HEK293 (cell line): Measurements from ENCODE around the gene POFUT2.

Experiments used
- CTCF ChIA-PET: fragments of 350-600 bp; formaldehyde crosslinking; extraction: SDS; loops from one replicate; lab custom pipeline; 2021; ENCODE audit warnings: antibody characterized with exemption; lab: Yijun Ruan, JAX
- POLR2A ChIA-PET: fragments of 300-600 bp; formaldehyde crosslinking; extraction: SDS; loops from one replicate; lab custom pipeline; 2020; ENCODE audit warnings: antibody characterized with exemption, inconsistent platforms; lab: Yijun Ruan, JAX
- H3K27ac ChIP-seq: fragments of 200-500 bp; sonication (Bioruptor generic); 2 replicates; pipeline ENCODE4 v1.5.1; 2014; ENCODE audit warnings: low read depth, low read length, control low read depth, inconsistent platforms; ENCODE audit errors: extremely low read depth
- H3K36me3 ChIP-seq, 2 experiments: fragments of 200-500 bp in 1 of 2; sonication (Bioruptor generic) in 1 of 2; 1 replicate in 1 of 2; 2 replicates in 1 of 2; pipeline ENCODE4 v1.5.1; 2014 to 2017; ENCODE audit warnings: inconsistent platforms in 2 of 2, low read length in 2 of 2; ENCODE audit not compliant: control insufficient read depth in 2 of 2, insufficient read depth in 1 of 2
- H3K4me1 ChIP-seq: fragments of 200-500 bp; sonication (Bioruptor generic); 2 replicates; pipeline ENCODE4 v1.5.1; 2014; ENCODE audit warnings: mild to moderate bottlenecking, low read length, inconsistent platforms; ENCODE audit not compliant: control insufficient read depth, insufficient read depth
- H3K4me3 ChIP-seq: 2 replicates; pipeline ENCODE4 v1.5.1; 2011; ENCODE audit warnings: low read depth, mild to moderate bottlenecking, control low read depth, low read length, moderate library complexity
- H3K9me3 ChIP-seq: fragments of 200-500 bp; sonication (Bioruptor generic); 2 replicates; pipeline ENCODE4 v1.5.1; 2014; ENCODE audit warnings: low read depth, low read length, inconsistent platforms; ENCODE audit not compliant: control insufficient read depth, insufficient read depth
- GLI4 ChIP-seq: fragments of 450-650 bp; formaldehyde crosslinking; IDR thresholded peaks from 2 replicates; pipeline ENCODE4 v1.5.1; 2016; ENCODE audit warnings: missing biosample characterization, missing genetic modification characterization
- REPIN1 ChIP-seq: fragments of 450-650 bp; formaldehyde crosslinking; IDR thresholded peaks from 2 replicates; pipeline ENCODE4 v1.5.1; 2017; ENCODE audit warnings: missing biosample characterization, missing genetic modification characterization, low read depth
- TRIM28 ChIP-seq: IDR thresholded peaks from 2 replicates; pipeline ENCODE4 v1.6.1; 2011; ENCODE audit warnings: low read length, control low read depth, borderline replicate concordance
- ZBTB8A ChIP-seq: fragments of 450-650 bp; formaldehyde crosslinking; IDR thresholded peaks from 2 replicates; pipeline ENCODE4 v1.5.1; 2016; ENCODE audit warnings: missing biosample characterization, missing genetic modification characterization
- ZFHX2 ChIP-seq: fragments of 450-650 bp; formaldehyde crosslinking; conservative IDR thresholded peaks from 2 replicates; pipeline ENCODE4 v1.5.1; 2016; ENCODE audit warnings: missing biosample characterization, missing genetic modification characterization
- ZNF202 ChIP-seq: fragments of 450-650 bp; formaldehyde crosslinking; IDR thresholded peaks from 2 replicates; pipeline ENCODE4 v1.5.1; 2016; ENCODE audit warnings: missing biosample characterization, missing genetic modification characterization, borderline replicate concordance
- ZNF324 ChIP-seq: fragments of 450-650 bp; formaldehyde crosslinking; IDR thresholded peaks from 2 replicates; pipeline ENCODE4 v1.5.1; 2016; ENCODE audit warnings: missing biosample characterization, missing genetic modification characterization
- ZNF335 ChIP-seq: fragments of 450-650 bp; formaldehyde crosslinking; conservative IDR thresholded peaks from 2 replicates; pipeline ENCODE4 v1.5.1; 2016; ENCODE audit warnings: missing biosample characterization, missing genetic modification characterization
- ZNF341 ChIP-seq: fragments of 450-650 bp; formaldehyde crosslinking; IDR thresholded peaks from 2 replicates; pipeline ENCODE4; 2016; ENCODE audit warnings: low read depth, missing biosample characterization, missing genetic modification characterization
- ZNF596 ChIP-seq: fragments of 450-650 bp; IDR thresholded peaks from 2 replicates; pipeline ENCODE4 v1.5.0; 2018; ENCODE audit warnings: missing biosample characterization, mild to moderate bottlenecking, missing genetic modification characterization, moderate library complexity
- ZNF623 ChIP-seq: fragments of 450-650 bp; formaldehyde crosslinking; IDR thresholded peaks from 2 replicates; pipeline ENCODE4 v1.5.1; 2016; ENCODE audit warnings: missing biosample characterization, missing genetic modification characterization
- ZNF785 ChIP-seq: fragments of 450-650 bp; formaldehyde crosslinking; IDR thresholded peaks from 2 replicates; pipeline ENCODE4 v1.5.1; 2016; ENCODE audit warnings: missing biosample characterization, missing genetic modification characterization
- ZNF830 ChIP-seq: fragments of 450-650 bp; IDR thresholded peaks from 2 replicates; pipeline ENCODE4 v1.5.0; 2018; ENCODE audit warnings: missing biosample characterization, missing genetic modification characterization, low read depth, mild to moderate bottlenecking, moderate library complexity
- TF ChIP-seq, protein P1 (sequence below): fragments of 450-650 bp; formaldehyde crosslinking; IDR thresholded peaks from 2 replicates; pipeline ENCODE4 v1.5.1; 2016; ENCODE audit warnings: missing biosample characterization, missing genetic modification characterization, borderline replicate concordance
- TF ChIP-seq, protein P2 (sequence below): fragments of 450-650 bp; formaldehyde crosslinking; IDR thresholded peaks from 2 replicates; pipeline ENCODE4 v1.5.1; 2016; ENCODE audit warnings: missing biosample characterization, missing genetic modification characterization, low read depth
- TF ChIP-seq, protein P3 (sequence below): fragments of 450-650 bp; formaldehyde crosslinking; IDR thresholded peaks from 2 replicates; pipeline ENCODE4 v1.5.0; 2017; ENCODE audit warnings: missing biosample characterization, missing genetic modification characterization, borderline replicate concordance
- TF ChIP-seq, protein P4 (sequence below): fragments of 450-650 bp; formaldehyde crosslinking; IDR thresholded peaks from 2 replicates; pipeline ENCODE4 v1.5.1; 2016; ENCODE audit warnings: missing biosample characterization, missing genetic modification characterization
- TF ChIP-seq, protein P5 (sequence below): fragments of 450-650 bp; formaldehyde crosslinking; IDR thresholded peaks from 2 replicates; pipeline ENCODE4 v1.5.1; 2016; ENCODE audit warnings: missing biosample characterization, missing genetic modification characterization, borderline replicate concordance
- TF ChIP-seq, protein P6 (sequence below): fragments of 450-650 bp; formaldehyde crosslinking; IDR thresholded peaks from 2 replicates; pipeline ENCODE4 v1.5.1; 2016; ENCODE audit warnings: missing biosample characterization, missing genetic modification characterization
- TF ChIP-seq, protein P7 (sequence below): fragments of 450-650 bp; formaldehyde crosslinking; IDR thresholded peaks from 2 replicates; pipeline ENCODE4 v1.5.1; 2017; ENCODE audit warnings: missing biosample characterization, missing genetic modification characterization

The POFUT2 gene

DNA sequence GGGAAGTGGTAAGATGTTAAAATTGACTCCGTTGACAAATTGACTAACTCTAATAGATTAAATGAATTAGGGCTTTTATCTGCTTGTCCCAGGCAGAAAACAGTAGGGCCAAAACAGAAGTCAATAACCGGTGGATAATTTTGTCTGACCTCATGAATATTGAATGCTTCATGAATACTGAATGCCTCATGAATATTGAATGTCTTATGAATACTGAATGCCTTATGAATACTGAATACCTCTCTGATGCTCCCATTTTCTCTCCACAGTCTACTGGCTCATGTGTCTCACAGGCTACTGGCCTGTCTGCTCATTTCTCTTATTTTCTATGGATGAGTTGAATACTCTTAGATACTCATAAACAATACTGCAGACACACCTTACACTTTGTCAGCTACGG, 56.0 kb downstream of the POFUT2 start (continued):
- TF ChIP-seq, protein P1, sequence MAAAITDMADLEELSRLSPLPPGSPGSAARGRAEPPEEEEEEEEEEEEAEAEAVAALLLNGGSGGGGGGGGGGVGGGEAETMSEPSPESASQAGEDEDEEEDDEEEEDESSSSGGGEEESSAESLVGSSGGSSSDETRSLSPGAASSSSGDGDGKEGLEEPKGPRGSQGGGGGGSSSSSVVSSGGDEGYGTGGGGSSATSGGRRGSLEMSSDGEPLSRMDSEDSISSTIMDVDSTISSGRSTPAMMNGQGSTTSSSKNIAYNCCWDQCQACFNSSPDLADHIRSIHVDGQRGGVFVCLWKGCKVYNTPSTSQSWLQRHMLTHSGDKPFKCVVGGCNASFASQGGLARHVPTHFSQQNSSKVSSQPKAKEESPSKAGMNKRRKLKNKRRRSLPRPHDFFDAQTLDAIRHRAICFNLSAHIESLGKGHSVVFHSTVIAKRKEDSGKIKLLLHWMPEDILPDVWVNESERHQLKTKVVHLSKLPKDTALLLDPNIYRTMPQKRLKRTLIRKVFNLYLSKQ (tag by site-specific recombination) = no peak
- TF ChIP-seq, protein P2, sequence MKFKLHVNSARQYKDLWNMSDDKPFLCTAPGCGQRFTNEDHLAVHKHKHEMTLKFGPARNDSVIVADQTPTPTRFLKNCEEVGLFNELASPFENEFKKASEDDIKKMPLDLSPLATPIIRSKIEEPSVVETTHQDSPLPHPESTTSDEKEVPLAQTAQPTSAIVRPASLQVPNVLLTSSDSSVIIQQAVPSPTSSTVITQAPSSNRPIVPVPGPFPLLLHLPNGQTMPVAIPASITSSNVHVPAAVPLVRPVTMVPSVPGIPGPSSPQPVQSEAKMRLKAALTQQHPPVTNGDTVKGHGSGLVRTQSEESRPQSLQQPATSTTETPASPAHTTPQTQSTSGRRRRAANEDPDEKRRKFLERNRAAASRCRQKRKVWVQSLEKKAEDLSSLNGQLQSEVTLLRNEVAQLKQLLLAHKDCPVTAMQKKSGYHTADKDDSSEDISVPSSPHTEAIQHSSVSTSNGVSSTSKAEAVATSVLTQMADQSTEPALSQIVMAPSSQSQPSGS (tag by site-specific recombination) = no peak
- TF ChIP-seq, protein P3, sequence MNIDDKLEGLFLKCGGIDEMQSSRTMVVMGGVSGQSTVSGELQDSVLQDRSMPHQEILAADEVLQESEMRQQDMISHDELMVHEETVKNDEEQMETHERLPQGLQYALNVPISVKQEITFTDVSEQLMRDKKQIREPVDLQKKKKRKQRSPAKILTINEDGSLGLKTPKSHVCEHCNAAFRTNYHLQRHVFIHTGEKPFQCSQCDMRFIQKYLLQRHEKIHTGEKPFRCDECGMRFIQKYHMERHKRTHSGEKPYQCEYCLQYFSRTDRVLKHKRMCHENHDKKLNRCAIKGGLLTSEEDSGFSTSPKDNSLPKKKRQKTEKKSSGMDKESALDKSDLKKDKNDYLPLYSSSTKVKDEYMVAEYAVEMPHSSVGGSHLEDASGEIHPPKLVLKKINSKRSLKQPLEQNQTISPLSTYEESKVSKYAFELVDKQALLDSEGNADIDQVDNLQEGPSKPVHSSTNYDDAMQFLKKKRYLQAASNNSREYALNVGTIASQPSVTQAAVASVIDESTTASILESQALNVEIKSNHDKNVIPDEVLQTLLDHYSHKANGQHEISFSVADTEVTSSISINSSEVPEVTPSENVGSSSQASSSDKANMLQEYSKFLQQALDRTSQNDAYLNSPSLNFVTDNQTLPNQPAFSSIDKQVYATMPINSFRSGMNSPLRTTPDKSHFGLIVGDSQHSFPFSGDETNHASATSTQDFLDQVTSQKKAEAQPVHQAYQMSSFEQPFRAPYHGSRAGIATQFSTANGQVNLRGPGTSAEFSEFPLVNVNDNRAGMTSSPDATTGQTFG = no peak
- TF ChIP-seq, protein P4, sequence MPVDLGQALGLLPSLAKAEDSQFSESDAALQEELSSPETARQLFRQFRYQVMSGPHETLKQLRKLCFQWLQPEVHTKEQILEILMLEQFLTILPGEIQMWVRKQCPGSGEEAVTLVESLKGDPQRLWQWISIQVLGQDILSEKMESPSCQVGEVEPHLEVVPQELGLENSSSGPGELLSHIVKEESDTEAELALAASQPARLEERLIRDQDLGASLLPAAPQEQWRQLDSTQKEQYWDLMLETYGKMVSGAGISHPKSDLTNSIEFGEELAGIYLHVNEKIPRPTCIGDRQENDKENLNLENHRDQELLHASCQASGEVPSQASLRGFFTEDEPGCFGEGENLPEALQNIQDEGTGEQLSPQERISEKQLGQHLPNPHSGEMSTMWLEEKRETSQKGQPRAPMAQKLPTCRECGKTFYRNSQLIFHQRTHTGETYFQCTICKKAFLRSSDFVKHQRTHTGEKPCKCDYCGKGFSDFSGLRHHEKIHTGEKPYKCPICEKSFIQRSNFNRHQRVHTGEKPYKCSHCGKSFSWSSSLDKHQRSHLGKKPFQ (tag by site-specific recombination) = no peak
- no peak for TF ChIP-seq ZNF830 (tag by site-specific recombination)
- TF ChIP-seq ZNF324 = no peak
- no peak for TF ChIP-seq ZFHX2 (tag by site-specific recombination)
- TF ChIP-seq GLI4 (tag by site-specific recombination) = no peak
- TF ChIP-seq, protein P5, sequence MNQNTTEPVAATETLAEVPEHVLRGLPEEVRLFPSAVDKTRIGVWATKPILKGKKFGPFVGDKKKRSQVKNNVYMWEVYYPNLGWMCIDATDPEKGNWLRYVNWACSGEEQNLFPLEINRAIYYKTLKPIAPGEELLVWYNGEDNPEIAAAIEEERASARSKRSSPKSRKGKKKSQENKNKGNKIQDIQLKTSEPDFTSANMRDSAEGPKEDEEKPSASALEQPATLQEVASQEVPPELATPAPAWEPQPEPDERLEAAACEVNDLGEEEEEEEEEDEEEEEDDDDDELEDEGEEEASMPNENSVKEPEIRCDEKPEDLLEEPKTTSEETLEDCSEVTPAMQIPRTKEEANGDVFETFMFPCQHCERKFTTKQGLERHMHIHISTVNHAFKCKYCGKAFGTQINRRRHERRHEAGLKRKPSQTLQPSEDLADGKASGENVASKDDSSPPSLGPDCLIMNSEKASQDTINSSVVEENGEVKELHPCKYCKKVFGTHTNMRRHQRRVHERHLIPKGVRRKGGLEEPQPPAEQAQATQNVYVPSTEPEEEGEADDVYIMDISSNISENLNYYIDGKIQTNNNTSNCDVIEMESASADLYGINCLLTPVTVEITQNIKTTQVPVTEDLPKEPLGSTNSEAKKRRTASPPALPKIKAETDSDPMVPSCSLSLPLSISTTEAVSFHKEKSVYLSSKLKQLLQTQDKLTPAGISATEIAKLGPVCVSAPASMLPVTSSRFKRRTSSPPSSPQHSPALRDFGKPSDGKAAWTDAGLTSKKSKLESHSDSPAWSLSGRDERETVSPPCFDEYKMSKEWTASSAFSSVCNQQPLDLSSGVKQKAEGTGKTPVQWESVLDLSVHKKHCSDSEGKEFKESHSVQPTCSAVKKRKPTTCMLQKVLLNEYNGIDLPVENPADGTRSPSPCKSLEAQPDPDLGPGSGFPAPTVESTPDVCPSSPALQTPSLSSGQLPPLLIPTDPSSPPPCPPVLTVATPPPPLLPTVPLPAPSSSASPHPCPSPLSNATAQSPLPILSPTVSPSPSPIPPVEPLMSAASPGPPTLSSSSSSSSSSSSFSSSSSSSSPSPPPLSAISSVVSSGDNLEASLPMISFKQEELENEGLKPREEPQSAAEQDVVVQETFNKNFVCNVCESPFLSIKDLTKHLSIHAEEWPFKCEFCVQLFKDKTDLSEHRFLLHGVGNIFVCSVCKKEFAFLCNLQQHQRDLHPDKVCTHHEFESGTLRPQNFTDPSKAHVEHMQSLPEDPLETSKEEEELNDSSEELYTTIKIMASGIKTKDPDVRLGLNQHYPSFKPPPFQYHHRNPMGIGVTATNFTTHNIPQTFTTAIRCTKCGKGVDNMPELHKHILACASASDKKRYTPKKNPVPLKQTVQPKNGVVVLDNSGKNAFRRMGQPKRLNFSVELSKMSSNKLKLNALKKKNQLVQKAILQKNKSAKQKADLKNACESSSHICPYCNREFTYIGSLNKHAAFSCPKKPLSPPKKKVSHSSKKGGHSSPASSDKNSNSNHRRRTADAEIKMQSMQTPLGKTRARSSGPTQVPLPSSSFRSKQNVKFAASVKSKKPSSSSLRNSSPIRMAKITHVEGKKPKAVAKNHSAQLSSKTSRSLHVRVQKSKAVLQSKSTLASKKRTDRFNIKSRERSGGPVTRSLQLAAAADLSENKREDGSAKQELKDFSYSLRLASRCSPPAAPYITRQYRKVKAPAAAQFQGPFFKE = no peak

DNA sequence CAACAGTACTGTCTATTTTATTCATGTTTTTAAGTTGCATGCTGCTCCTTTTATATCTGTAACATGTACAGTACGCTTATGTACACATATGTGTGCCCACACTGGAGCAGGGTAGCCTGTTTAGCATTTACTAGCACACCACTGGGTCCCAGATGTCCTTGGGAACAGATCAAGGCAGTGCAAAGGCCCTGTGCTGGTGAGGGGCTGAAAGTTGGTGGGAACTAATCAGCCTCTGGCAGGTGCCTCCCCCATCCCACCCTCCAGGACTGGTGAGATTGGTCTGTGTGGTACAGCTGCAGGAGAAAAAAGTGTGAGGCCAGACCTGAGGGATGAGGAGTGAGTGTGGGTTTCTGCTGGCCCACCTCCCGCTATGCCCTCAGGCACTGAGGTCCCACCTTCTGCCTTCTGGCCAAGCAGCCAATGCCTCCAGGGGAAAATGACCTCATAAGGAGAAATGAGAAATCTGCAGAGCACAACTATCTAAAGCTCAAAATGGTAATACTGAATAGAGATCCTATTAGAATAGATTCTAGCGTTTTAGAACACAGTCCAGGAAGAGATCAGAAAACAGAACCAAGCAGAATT, 58.9 kb downstream of the POFUT2 start:
- no peaks in the 10 kb centered on the region for H3K36me3 ChIP-seq
- H3K27ac ChIP-seq = no peak overlapping the region
- POLR2A ChIA-PET = interaction anchor here (1.2 kb wide), 1 partner anchor 38 kb away, joined by 3 read pairs; no protein-coding TSS in a partner anchor
- H3K4me1 ChIP-seq = no peaks in the 10 kb centered on the region
- no peaks in the 10 kb centered on the region for H3K9me3 ChIP-seq
- H3K4me3 ChIP-seq = no peak overlapping the region
- CTCF ChIA-PET = interaction anchor here (0.6 kb wide), 1 partner anchor 9 kb away, joined by 3 read pairs; no protein-coding TSS in a partner anchor
- TF ChIP-seq ZNF623 (tag by site-specific recombination) = peak; percentile 92
- no peak for TF ChIP-seq ZBTB8A (tag by site-specific recombination)
- TF ChIP-seq, protein P6, sequence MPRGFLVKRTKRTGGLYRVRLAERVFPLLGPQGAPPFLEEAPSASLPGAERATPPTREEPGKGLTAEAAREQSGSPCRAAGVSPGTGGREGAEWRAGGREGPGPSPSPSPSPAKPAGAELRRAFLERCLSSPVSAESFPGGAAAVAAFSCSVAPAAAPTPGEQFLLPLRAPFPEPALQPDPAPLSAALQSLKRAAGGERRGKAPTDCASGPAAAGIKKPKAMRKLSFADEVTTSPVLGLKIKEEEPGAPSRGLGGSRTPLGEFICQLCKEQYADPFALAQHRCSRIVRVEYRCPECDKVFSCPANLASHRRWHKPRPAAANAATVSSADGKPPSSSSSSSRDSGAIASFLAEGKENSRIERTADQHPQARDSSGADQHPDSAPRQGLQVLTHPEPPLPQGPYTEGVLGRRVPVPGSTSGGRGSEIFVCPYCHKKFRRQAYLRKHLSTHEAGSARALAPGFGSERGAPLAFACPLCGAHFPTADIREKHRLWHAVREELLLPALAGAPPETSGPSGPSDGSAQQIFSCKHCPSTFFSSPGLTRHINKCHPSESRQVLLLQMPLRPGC (tag by site-specific recombination) = no peak
- no peak for TF ChIP-seq ZNF202 (tag by site-specific recombination)
- no peak for TF ChIP-seq ZNF596 (tag by site-specific recombination)
- TF ChIP-seq ZNF341 (tag by site-specific recombination) = no peak
- no peak for TF ChIP-seq ZNF335 (tag by site-specific recombination)
- TF ChIP-seq REPIN1 = no peak
- no peak for TF ChIP-seq ZNF785 (tag by site-specific recombination)
- TF ChIP-seq, protein P7, sequence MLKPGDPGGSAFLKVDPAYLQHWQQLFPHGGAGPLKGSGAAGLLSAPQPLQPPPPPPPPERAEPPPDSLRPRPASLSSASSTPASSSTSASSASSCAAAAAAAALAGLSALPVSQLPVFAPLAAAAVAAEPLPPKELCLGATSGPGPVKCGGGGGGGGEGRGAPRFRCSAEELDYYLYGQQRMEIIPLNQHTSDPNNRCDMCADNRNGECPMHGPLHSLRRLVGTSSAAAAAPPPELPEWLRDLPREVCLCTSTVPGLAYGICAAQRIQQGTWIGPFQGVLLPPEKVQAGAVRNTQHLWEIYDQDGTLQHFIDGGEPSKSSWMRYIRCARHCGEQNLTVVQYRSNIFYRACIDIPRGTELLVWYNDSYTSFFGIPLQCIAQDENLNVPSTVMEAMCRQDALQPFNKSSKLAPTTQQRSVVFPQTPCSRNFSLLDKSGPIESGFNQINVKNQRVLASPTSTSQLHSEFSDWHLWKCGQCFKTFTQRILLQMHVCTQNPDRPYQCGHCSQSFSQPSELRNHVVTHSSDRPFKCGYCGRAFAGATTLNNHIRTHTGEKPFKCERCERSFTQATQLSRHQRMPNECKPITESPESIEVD (tag by site-specific recombination) = no peak
- no peak for TF ChIP-seq TRIM28
